T-helper 22 cell (primary cell): ENCODE results near the gene FKBP11.
"Not testable (repeated sequence)": the region's sequence is repeated elsewhere in the genome, so short reads cannot be mapped to it uniquely, and the experiment has no call there.

ENCODE experiments used
- DNase-seq: peaks from one replicate; pipeline ENCODE4 v3.0.0-alpha.2; 2020; ENCODE audit warnings: low read depth

Gene FKBP11

DNA sequence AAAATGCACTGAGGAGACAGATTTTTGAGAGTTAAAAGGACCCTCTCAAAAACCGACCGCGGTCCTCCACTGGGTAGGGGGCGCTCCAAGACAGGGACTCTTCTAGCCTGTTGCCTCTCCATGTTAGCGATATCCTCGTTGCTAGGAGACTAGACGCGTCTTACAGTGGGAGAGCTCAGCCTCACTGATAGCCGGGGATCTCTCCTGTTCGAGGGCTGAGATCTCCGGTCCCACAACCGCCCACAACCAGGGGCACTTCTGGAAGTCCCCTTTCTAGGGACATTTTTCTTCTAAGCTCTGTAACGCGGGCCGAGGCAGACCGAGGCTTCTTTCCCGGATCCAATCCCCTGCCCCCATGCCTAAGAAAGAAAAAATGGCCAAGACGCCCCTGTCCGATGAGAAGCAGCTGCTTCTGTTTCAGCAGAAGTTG is 21.3 kb downstream of the FKBP11 start:
- peak; percentile 65 for DNase-seq

DNA sequence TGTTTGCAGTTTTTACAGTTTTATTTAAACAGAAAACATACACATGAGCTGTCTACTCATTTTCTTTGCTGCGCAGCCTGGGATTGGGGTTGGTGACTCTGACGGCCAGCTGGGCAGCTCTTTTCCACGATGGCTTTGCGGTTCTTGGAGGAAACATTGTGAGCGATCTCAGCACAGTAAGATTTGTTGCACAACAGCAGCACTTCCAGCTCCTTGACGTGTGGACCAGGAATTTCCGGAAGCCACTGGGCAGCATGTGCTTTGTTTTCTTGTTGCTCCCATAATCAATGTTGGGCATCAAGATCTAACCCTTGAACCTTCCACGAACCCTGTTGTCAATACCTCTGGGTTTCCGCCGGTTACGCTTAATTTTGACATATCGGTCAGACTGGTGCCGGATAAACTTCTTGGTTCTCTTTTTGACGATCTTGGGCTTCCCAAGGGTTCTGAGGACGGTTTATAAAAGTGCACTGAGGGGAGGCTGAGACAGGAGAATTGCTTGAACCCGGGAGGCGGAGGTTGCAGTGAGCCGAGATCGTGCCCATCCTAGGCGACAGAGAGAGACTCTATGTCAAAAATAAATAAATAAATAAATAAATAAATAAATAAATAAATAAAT is 21.8 kb downstream of the FKBP11 start:
- DNase-seq, result no peak

DNA sequence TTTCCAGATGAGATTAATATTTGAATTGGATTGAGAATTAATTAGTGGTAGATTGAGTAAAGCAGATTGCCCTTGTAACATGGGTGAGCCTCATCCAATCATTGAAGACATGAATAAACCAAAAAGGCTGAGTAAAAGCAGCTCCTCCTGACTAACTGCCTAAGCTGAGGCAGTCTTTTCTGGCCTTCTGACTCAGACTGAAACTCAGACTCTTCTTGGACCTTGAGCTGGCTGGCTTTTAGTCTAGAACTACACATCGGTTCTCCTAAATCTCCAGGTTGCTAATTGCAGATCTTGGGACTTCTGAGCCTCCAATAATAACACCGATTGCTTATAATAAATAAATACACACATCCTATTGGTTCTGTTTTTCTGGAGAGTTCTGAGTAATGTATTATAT is 24.0 kb downstream of the FKBP11 start:
- no peak for DNase-seq

DNA sequence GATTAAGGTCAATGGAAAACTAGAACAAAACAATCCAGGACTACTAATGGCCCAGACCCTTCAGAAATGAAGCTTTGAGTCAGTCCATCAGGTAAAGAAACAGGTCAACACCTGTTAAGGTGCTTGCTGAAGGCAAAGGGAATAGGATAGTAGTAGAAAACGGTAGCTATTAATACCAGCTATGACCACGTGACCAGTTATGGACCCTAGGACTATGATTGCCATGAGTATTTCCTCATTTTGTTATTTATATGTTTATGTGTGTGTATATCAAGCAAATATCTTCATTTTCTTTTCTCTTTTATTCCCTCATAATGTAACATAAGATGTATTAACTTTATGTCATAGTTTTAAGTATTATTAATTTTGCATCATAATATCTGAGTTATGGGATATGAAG is 25.6 kb downstream of the FKBP11 start:
- no peak for DNase-seq

DNA sequence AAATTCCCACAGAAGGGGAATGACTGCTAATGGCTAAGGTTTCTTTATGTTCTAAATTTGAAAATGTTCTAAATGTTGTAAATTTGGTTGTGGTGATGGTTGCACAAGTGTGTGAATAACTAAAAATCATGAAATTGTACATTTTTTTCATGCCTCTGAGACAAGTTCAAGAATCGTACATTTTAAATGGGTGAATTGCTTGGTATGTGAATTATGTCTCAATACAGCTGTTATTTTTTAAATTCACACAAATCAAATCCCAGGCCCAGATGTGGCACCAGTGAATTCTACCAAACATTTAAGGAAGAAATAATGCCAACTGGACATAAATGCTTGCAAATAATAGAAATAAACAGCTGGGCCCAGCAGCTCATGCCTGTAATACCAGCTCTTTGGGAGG is 31.0 kb downstream of the FKBP11 start:
- no peak for DNase-seq

DNA sequence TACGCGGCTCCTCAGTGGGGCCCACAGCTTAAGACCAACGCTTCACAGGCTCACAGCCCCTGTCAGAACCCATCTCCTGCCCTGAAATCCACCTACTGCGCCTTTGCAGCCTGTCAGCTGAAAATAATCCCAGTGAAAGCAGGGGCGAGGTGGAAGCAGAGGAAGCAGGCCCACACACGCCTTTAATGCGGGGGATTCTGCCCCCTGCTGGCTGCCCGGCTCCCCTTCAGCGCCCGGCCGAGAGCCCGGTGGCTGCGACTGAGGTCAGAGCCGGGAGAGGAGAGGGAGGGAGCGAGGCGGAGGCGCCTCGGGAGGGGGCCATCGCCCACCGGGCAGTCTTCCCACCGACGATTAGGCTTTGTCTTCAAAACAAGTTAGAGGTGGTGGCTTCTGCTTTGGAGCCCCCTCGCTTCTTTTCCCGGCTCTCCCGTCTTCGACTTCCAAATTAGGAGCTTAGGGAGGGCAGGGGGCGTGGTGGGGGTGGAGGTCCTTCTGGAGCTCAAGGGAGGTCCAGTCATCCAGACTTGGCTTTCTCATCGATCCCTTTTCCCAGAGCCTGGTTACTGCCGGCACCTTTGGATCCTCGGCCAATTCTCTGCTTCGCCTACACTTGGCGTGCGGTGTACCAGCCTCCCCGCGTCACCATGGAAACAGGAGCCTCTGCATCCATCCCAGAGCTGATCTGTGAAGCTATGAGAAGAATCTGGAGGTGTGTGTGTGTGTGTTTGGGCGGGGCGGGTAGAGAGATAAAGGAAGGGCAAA is 34.5 kb downstream of the FKBP11 start:
- peak; percentile 28 for DNase-seq

DNA sequence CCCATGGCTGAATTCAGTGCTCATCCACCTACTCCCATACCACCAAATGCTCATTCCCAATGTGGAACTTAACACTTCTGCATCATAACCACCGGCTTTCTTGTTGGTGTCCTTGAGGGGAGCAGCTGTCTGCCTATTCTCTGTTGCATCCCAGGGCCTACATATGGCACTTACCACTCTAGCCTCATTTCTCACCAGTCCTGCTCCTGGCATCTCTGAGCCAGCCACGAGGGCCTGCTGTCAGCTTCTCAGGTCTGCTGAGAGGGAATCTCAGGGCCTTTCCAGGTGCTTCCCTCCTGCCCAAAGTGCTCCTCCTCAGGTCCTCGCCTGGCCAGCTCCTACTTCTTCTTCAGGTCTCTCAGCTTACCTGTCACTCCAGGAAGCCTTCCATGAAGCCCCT is 35.6 kb downstream of the FKBP11 start:
- DNase-seq, result no peak

DNA sequence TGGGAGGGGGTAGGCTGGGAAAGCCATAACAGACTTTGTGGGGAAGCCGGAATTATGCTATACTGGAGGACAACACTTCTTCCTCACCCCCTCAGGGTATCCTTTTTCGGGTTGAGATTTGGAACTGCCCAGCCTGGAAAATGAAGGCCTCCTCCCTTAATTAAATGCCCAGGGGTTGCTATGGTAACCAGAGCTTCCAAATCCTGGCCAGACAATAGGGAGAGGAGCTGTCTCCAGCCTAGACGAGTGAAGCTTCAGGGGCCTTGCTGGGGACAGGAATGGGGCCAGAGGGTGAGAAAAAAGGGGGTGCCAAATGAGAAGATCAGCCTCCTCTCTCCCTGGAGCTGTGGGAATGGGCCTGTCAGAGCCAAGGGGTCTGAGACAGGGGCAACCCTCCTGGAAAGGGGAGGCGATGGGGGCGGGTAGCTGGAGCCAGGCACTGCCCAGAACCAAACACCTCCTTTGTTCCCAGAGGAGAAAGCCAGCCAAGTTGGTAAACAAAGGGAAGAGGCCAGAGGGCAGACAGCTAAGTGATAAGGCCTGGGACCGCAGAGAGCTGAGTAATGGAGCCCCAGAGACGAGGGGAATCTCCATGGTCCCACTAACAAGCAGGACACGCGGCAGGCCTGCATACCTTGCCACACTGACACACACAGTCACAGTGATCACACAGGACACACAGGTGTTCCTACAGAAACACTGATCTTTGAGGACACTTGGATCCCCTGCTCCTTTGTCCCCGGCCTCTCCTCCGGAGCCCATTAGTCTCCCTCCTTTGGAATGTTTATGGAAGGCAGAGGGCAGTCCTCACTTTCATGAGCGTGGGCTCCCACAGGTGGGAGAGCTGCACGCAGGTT is 41.8 kb downstream of the FKBP11 start:
- DNase-seq, result no peak

DNA sequence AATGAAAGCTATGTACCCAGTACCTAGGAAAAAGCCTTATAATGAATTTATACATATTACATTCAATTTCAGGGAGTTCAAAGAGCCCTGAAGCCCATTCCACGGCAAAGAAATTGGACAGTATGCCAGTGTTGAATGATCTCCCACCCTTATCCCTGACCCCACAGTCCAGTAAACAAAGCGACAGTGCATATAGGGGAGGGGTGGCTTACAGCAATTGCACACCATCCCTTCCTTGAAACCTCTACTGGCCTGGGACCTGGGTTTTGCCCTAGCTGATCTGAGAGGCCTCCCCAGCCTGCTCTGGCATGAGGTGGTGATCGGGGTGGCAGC is 42.4 kb downstream of the FKBP11 start:
- DNase-seq, result no peak

DNA sequence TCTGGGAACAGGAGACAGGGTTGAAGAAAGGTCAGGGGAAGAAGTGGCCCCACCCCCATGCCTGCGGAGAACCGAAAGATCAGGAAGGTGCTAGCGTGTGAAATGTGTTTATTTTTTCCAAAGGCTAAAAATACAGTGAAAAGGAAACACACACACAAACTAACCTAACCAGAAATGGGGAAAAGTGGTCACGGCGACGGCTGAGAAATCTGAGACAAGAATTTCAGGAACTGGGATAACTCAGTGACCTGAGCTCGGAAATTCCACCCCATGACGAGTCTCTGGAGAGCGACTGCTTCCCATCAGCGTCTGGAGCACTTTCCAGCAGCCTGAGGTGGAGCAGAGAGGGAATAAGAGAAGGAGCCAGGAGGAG is 43.0 kb downstream of the FKBP11 start:
- no peak for DNase-seq

DNA sequence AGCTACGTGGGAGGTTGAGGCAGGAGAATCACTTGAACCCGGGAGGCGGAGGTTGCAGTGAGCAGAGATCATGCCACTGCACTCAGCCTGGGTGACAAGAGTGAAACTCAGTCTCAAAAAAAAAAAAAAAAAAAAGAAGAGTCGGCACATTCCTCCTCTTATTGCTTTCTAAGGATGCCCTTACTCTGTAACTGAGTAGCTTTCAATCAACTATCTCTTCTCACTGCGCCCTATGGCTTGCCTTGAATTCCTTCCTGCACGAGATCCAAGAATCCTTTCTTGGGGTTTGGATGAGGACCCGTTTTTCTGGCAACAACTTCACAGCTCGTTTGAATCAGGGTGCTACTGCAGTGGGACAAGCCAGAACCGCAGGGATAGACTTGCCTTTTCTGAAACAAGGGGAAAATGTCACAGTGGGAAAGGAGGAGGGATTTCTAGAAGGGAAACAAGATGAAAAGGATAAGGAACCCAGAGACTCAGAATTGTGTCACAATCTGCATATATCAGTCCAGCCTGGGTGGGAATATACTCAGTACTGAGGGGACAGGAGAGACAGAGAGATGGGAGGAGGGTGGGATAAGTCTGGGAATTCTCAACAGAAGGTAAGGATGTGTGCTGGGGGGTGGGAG is 43.5 kb downstream of the FKBP11 start:
- no peak for DNase-seq

DNA sequence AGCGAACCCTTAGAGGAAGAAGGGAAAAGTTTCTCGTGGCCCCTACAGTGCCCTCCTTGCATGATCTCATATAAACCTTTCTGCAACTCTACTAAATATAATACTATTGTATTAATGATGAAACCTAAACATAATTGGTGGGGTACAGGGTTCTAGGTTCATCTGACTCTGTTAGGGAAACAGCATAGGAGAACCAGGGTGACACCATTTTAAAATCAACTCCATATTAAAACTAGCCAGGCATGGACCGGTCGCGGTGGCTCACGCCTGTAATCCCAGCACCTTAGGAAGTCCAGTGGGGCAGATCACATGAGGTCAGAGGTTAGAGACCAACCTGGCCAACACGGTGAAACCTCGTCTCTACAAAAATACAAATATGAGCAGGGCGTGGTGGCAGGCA is 44.6 kb downstream of the FKBP11 start:
- no peak for DNase-seq

DNA sequence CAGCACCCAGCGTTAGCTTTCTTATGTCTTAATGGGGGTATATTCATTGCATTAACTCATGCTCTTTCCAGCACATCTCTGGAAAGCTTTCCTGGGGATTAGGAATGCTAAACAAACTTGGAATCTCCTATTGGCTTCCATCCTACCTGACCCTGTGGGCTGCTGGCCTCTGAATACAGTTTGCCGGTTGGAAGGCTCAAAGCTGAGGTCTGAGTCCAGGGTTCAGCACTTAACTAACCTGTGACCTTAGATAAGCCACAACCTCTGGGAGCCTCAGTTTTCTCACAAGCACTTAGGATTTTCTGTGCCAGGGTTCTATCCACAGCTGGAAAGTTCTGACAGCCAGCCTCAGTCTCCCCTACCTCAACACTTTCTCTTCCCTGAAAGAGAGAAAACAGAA is 46.7 kb downstream of the FKBP11 start:
- no peak for DNase-seq

DNA sequence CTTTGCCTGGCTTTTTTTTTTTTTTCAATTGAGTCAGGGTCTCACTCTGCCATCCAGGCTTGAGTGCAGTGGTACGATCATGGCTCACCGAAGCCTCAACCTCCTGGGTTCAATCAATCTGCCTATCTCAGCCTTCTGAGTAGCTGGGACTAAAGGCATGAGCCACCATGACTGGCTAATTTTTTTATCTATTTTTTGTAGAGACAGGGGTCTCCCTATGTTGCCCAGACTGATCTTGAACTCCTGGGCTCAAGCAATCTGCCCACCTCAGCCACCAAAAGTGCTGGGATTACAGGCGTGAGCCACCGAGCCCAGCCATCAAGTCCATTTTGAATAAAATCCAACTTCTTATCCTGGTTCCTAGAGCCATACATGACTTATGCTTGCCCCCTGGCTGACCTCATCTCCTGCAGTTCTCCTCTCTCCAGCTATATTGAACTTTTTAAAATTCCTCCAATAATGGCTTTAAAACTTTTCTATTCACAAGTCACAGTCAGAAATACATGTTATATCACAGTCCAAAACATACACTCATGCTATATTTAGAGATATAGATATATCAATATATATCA is 49.3 kb downstream of the FKBP11 start:
- no peak for DNase-seq

DNA sequence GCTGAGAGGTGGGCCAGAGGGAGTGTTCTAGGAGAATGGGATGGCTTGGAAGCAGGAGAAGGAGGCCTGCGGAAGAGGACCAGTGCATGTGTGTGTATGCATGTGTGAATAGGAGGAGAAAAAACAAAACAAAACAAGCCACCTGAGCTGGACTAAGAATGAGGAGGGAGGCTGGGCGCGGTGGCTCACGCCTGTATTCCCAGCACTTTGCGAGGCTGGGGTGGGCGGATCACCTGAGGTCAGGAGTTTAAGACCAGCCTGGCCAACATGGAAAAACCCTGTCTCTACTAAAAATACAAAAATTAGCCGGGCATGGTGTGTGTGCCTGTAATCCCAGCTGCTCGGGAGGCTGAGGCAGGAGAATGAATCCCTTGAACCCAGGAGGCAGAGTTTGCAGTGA is 51.8 kb downstream of the FKBP11 start:
- DNase-seq, result not testable (repeated sequence)

DNA sequence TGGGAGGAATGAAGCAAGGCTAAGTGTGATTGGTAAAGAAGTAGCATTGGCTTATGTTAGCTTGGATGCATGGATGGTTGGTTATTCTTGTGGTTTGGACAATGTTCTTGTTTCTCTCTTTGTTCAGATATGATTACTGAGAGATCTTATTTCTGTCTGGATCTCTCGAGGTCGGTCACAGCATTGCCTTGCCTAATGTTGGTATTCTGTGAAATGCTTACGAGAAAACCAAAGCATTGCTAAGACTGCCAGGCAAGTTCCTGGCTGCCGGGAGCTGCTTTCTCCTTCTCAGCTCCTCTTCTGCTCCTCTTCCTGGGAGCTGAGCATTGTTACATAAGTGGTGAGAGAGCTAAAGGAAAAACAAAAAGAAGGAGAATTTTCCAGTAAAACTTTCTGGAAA is 52.2 kb downstream of the FKBP11 start:
- no peak for DNase-seq
